SW480 (cell line): ENCODE results near the gene TRPV3.
"Not testable (repeated sequence)": the region's sequence is repeated elsewhere in the genome, so short reads cannot be mapped to it uniquely, and the experiment has no call there.

Experiments
- DNase-seq: peaks from one replicate; pipeline ENCODE4 v3.0.0-alpha.2; 2016; ENCODE audit warnings: low spot score

Gene TRPV3

GRCh38 chr17:3472137-3472536, 85.5 kb downstream of the TRPV3 start:
- DNase-seq, result no peak

GRCh38 chr17:3471599-3471998, 86.0 kb downstream of the TRPV3 start, which contains the start of gene SPATA22:
Gene SPATA22 (minus strand): TSS chr17:3471819. CDS start chr17:3469325, 2,494 bp downstream.
- no peak for DNase-seq

DNA sequence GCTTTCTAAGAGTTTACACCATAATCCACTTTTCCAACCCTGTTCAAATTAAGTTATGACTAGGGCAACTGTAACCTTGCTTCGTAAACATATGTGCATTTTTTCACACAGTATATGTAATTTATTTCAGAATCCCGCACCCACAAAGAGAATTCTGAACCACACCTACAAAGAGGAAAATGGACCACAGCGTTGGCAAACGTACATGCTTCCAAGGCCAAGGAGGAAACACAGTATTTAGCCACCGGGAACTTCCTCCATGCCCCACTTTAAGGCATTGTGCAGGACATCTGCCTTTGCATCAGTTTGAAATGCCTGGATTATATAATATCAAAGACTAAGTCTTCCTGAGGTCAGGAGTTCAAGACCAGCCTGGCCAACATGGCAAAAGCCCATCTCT, 88.1 kb downstream of the TRPV3 start:
- DNase-seq, result no peak

DNA sequence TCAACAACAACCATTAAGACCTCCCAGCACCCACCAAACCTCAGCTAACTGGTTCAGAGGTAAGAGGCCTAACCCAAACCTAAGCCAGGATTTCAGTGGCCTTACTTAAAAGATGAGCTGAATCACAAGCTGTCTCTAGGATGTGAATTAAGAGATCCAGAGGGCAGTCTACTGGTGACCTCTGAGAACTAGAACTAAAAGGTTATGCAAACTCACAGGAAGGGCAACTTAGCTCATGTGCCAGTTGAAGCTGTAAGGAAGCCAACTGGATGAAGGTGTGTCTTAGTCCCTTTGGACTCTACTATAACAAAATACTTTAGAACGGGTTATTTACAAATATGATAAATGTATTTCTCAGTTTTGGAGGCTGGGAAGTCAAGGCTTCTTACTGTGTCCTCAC, 91.3 kb downstream of the TRPV3 start:
- DNase-seq, result not testable (repeated sequence)
